Ammon's horn (tissue), 1 donor: ENCODE measurements around the gene SH2B2.
A peak's percentile ranks its signal among the peaks of the same experiment; 100 is the strongest.
"Not testable (repeated sequence)": the region's sequence is repeated elsewhere in the genome, so short reads cannot be mapped to it uniquely, and the experiment has no call there.

Experiments used
- DNase-seq: peaks from one replicate; pipeline ENCODE4 v3.0.0-alpha.2; 2016; ENCODE audit warnings: low spot score

Gene SH2B2

GRCh38 chr7:102287111-102287980 lies 678 bp downstream of the SH2B2 start:
- peak; percentile 48 for DNase-seq

DNA sequence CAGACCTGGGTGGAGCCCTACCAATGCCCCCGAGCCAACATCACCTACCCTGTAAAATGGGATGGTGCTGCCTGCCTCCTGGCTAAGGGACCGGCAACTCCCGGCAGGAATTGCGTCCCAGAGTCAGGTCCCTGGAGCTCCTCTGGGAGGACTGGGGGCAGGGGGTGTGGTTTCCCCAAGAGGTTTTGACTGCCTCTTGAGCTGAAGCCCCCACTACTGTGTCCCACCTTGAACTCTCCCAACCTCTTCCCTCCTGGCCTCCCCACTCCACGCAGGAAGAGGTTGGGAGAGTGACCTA lies 1.3 kb downstream of the SH2B2 start:
- no peak for DNase-seq

- no peak for DNase-seq
Observed at GRCh38 chr7:102288285-102288930, 1.7 kb downstream of the SH2B2 start.

DNA sequence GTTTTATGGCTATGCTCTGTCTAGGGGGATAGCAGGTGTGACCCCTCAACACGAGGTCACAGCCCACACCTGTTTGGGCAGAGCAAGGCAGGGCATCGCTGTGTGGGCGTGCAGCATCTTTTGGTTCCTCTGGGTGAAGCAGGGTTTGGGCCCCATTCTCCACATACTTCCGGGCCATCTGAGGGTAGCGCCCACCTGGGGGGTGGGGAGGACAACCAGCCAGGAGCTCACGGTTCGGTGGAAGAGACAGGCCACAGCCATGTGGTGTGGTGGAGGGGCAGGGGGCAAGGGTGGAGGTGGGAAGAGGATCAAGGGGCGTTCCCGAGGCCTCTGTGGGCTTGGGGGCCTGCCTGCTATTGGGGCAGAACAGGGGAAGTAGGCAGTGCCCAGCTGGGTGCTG lies 2.4 kb downstream of the SH2B2 start:
- no peak for DNase-seq

DNA sequence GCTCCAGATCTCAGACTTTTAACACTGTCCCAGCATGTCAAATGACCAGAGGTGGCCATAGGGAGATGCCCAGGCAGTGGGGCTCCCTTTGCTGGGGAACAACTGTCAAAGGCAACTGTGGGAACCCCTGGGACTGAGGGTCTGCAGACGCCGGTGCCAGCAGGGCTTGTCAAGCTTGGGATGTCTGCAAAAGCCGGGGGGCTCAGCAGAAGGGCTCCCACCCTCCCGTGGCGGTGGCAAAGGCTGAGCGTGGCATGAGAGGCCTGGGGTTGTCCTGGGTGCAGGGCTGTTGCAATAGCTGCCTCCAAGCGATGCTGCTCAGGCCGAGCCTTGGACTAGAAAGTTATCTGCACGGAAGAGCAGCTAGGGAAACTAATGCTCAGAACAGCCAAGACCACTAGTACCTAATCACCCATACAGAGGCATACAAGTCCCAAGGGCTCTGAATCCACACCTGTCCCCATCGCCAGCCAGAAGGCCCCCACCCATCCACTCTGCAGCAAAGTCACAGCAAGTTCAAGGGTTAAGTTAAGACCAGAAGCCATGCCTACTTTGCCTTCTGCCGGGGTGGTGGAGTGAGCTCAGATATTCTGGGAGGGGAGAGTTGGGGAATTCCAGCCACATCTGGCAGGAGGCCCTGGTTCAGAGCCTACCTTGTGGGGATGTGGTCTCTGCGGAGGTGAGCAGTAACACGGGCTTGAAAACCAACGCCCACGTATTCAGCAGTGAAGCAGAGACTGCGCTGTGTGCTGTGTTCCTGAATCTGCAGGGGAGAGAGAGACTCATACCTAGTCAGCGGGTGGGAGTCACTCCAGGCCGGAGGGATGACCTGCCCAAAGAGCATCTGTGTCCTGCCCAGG lies 4.6 kb downstream of the SH2B2 start:
- DNase-seq, result no peak

GRCh38 chr7:102291916-102292267 lies 5.2 kb downstream of the SH2B2 start:
- no peak for DNase-seq

GRCh38 chr7:102292813-102293798 lies 6.4 kb downstream of the SH2B2 start:
- no peak for DNase-seq

DNA sequence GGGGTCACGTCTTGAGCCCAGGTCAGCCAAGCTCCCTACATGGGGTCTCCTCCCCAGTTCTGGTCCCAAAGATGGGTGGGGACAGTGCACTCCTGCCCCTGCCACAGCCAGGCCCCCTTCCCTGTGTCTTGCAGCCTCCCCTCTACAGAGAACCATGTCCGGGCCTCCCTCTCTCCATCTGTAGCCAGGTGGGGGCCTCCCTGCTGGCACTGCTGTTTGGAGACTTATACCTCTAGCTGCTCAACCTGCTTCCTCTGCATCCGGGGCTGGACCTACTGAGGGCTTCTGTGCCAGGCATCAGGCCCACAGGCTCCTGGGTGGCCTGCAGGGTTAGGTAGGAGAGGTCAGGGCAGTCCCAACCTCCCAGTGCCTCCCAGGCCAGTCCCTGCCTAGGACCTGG lies 7.9 kb downstream of the SH2B2 start:
- DNase-seq, result no peak

DNA sequence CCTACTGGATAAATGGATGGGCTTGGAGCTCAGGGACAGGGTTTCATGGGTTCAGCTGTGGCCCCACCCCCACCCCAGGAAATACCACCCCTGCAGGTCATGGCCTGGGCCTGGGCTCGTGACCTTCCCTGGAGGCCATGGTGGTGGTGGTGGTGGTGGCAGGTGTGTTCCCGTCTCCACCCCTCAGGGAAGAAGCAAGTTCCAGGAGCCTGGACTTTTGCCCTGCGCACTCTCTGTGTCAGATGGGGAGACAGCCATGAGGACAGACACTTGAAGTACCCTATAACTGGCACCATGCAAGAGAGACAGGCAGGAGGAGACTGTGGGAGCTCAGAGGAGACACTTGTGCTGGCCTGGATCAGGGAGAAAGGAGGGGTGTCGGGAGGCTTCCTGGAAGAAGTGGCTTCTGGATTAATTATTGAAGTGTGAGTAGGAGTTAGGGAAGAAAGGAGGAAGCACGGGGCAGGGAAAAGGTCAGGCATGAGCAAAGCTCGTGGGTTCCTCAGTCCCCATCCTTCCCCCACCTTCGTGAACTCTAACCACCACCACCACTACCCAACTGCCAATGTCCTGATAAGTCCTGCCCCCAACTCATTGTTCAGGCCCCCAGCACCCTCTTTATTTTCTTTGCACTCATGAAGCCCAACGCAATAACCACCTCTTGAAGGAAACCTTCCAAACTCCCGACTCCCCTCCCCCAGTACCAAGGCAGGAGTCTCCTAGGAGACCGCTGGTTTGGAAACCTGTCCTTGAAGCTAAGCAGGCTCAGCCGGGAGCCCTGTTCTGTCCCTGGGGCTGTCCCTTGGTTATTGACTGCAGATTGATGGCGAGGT lies 8.9 kb downstream of the SH2B2 start:
- no peak for DNase-seq

DNA sequence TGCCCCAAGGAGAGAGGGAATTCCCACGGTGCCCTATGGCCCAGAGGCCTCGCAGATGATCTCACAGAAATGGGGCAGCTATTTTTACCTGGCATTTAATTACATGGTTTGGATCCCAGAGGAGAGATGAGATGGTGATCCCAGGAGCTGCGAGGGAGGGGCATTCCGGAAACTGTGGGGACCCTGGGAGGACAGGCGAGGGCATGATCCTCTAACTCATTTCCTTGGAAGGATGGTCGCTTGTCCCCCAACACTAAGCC lies 9.4 kb downstream of the SH2B2 start:
- DNase-seq, result no peak

DNA sequence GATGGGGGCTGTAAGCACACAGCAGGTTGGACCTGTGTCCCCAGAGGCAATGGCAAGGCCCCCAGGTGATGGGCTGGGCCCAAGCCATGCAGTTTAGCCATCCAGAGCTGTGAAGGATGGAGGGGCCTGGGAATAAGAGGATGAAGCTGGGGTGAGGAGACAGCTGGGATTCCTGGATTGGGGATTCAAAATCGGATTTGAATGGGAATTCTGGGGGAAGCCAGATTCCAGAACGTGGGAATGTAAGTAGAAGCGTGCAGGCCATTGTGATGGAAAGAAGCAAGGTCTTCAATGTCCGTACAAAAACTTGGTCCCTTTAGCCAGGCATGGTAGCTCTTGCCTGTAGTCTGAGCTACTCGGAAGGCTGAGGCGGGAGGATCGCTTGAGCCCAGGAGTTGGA lies 9.8 kb downstream of the SH2B2 start:
- DNase-seq, result no peak

DNA sequence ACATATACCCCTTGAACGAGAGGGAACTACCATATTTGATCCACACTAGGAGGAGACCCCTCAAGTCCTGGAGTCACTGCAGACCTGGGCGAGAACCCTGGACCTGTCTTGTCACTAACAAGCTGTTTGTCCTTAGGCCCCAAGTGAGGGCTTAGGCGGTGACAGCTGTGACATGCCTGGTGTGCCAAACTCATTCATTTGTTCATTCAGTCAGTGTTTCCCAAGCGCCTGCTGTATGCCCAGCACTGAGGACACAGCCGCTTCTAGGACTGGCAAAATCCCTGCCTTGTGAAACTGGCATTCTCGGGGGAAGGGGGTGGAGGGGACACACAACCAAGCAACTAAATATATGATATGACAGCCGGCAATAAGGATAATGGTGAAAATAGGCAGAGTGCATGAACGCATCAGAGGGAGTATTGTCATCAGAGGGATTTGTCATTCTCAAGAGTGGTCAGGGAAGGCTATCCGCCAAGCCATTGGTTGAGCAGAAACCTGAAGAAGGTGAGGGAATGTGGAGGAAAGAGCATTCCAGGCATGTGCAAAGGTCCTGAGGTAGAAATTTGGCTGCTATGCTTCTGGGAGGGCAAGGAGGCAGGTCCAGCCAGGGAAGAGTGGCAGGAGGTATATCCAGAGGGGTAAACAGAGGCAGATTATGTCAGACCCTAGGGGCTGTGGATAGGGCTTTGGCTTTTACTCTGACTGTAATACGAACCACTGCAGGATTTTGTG lies 11.0 kb downstream of the SH2B2 start:
- no peak for DNase-seq

- no peak for DNase-seq
Observed at GRCh38 chr7:102300643-102301221, 14.1 kb downstream of the SH2B2 start.

GRCh38 chr7:102301367-102301766 lies 14.7 kb downstream of the SH2B2 start:
- DNase-seq, result not testable (repeated sequence)

DNA sequence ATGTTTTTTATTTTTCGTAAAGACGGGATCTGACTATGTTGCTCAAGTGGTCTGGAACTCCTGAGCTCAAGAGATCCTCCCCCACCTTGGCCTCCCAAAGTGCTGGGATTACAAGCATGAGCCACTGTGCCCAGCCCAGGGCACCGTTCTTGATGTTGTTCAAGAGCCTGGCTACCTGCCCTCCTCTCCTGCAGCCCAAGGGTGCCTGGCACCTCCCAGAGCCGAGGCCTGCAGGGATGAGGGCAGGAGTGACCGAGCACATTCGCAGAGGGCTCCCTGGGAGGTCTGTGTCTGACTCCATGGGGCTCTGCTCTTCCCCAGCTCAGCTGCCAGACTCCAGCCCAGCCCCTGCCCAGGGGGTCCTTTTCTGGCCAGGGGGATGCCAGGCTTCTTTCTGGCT lies 15.4 kb downstream of the SH2B2 start:
- no peak for DNase-seq

- no peak for DNase-seq
Observed at GRCh38 chr7:102303669-102304422, 17.2 kb downstream of the SH2B2 start.

GRCh38 chr7:102304668-102305067 lies 18.0 kb downstream of the SH2B2 start:
- no peak for DNase-seq

- no peak for DNase-seq
Observed at GRCh38 chr7:102305414-102306268, 19.0 kb downstream of the SH2B2 start.
